Measurements from ENCODE around the gene SPPL2C. TPM values are rescaled to one million over a fixed set of nuclear protein-coding genes. Genes with fewer than 3 reads are reported as not detected.
A peak's percentile ranks its signal among the peaks of the same experiment; 100 is the strongest.

SPPL2C gene
- total RNA-seq, 1 experiment from 2014 or later = not detected

- no peaks in the 10 kb centered on the region for H3K36me3 Mint-ChIP-seq (ENCODE audit: insufficient read depth, unreplicated experiment)
- BruUV-seq (replicated peaks) = no TSS peak
- Histone ChIP-seq H3K27me3 (replicated peaks; ENCODE audit: control insufficient read depth, insufficient read depth, low read length) (no peaks in the 10 kb centered on the region), H3K4me1 (no peaks in the 10 kb centered on the region), H3K36me3 (ENCODE audit: control insufficient read depth, insufficient read depth, low read length) (no peaks in the 10 kb centered on the region), H3K9me3 (no peaks in the 10 kb centered on the region), H3K4me3 (ENCODE audit: low read depth, low read length) (no peak overlapping the region)
- no peaks in the 10 kb centered on the region for H3K9me3 Mint-ChIP-seq (ENCODE audit: unreplicated experiment)
- H3K27me3 Mint-ChIP-seq (ENCODE audit: insufficient read depth, unreplicated experiment) = peaks cover 7% of the 10 kb centered on the region
- H3K4me1 Mint-ChIP-seq (ENCODE audit: low read depth, unreplicated experiment) = no peaks in the 10 kb centered on the region
- intact Hi-C loops (cut with micrococcal nuclease; ENCODE audit: unreplicated experiment) = no loop called here
- ChIA-PET POLR2A (no interaction called here), CTCF (no interaction called here)
- H3K4me3 Mint-ChIP-seq (ENCODE audit: unreplicated experiment) = no peak overlapping the region
- H3K27ac Mint-ChIP-seq (ENCODE audit: unreplicated experiment) = no peak overlapping the region
- TF ChIP-seq, protein P1, sequence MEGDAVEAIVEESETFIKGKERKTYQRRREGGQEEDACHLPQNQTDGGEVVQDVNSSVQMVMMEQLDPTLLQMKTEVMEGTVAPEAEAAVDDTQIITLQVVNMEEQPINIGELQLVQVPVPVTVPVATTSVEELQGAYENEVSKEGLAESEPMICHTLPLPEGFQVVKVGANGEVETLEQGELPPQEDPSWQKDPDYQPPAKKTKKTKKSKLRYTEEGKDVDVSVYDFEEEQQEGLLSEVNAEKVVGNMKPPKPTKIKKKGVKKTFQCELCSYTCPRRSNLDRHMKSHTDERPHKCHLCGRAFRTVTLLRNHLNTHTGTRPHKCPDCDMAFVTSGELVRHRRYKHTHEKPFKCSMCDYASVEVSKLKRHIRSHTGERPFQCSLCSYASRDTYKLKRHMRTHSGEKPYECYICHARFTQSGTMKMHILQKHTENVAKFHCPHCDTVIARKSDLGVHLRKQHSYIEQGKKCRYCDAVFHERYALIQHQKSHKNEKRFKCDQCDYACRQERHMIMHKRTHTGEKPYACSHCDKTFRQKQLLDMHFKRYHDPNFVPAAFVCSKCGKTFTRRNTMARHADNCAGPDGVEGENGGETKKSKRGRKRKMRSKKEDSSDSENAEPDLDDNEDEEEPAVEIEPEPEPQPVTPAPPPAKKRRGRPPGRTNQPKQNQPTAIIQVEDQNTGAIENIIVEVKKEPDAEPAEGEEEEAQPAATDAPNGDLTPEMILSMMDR (IDR thresholded peaks at IDR 0.05; ENCODE audit: insufficient read depth in 1 of 2, low read depth in 1 of 2, low read length in 1 of 2, severe bottlenecking in 1 of 2, unreplicated experiment in 1 of 2) = no peak
- no peak for DNase-seq
Measured at GRCh38 chr17:45886852-45887251, 42.2 kb downstream of the SPPL2C start.

DNA sequence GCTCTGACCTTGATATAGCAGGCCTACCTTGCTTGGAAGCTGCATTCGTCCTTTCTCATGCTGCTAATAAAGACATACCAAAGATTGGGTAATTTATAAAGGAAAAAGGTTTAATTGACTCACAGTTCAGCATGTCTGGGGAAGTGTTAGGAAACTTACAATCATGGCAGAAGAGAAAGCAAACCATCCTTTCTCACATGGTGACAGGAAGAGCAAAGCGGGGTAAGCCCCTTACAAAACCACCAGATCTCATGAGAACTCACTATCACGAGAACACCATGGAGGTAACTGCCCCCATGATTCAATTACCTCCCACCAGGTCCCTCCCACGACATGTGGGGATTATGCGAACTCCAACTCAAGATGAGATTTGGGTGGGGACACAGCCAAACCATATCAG lies 43.7 kb downstream of the SPPL2C start:
- Mint-ChIP-seq H3K4me3 (ENCODE audit: unreplicated experiment) (no peak overlapping the region), H3K27ac (ENCODE audit: unreplicated experiment) (no peak overlapping the region), H3K36me3 (ENCODE audit: insufficient read depth, unreplicated experiment) (no peaks in the 10 kb centered on the region), H3K9me3 (ENCODE audit: unreplicated experiment) (no peaks in the 10 kb centered on the region), H3K4me1 (ENCODE audit: low read depth, unreplicated experiment) (no peaks in the 10 kb centered on the region), H3K27me3 (ENCODE audit: insufficient read depth, unreplicated experiment) (peaks cover 9% of the 10 kb centered on the region)
- H3K36me3 ChIP-seq (ENCODE audit: control insufficient read depth, insufficient read depth, low read length) = no peaks in the 10 kb centered on the region
- CTCF ChIA-PET = no interaction called here
- no TSS peak for BruUV-seq (replicated peaks)
- no peaks in the 10 kb centered on the region for H3K4me1 ChIP-seq
- POLR2A ChIA-PET = no interaction called here
- H3K27me3 ChIP-seq (replicated peaks; ENCODE audit: control insufficient read depth, insufficient read depth, low read length) = no peaks in the 10 kb centered on the region
- no peak overlapping the region for H3K4me3 ChIP-seq (ENCODE audit: low read depth, low read length)
- no peak for DNase-seq
- H3K9me3 ChIP-seq = no peaks in the 10 kb centered on the region
- TF ChIP-seq, protein P1 (IDR thresholded peaks at IDR 0.05; ENCODE audit: insufficient read depth in 1 of 2, low read depth in 1 of 2, low read length in 1 of 2, severe bottlenecking in 1 of 2, unreplicated experiment in 1 of 2) = no peak
- intact Hi-C loops (cut with micrococcal nuclease; ENCODE audit: unreplicated experiment) = no loop called here

DNA sequence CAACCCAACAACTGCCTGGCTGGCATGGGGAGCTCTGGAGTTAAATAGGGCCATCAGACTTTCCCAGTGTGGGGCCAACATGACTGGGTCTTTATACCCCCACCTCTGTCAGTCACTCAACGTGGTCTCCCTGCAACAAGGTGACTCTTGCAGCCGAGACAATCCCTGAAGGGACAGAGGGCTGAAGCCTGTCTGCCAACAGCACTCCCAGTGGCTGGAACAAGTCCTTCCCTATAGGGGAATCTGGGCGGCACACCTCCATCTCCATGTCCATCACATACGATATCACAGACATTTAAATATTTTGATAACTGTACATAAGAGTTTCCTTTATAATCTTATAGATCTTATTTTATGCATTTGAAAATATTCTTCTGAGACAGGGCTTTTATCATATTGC lies 44.9 kb downstream of the SPPL2C start:
- POLR2A ChIA-PET = no interaction called here
- intact Hi-C loops (cut with micrococcal nuclease; ENCODE audit: unreplicated experiment) = no loop called here
- TF ChIP-seq, protein P1 (IDR thresholded peaks at IDR 0.05; ENCODE audit: insufficient read depth in 1 of 2, low read depth in 1 of 2, low read length in 1 of 2, severe bottlenecking in 1 of 2, unreplicated experiment in 1 of 2) = peak in 1 of 2 experiments; percentile 68
- Histone ChIP-seq H3K27me3 (replicated peaks; ENCODE audit: control insufficient read depth, insufficient read depth, low read length) (no peaks in the 10 kb centered on the region), H3K4me1 (no peaks in the 10 kb centered on the region), H3K36me3 (ENCODE audit: control insufficient read depth, insufficient read depth, low read length) (no peaks in the 10 kb centered on the region), H3K9me3 (no peaks in the 10 kb centered on the region), H3K4me3 (ENCODE audit: low read depth, low read length) (no peak overlapping the region)
- Mint-ChIP-seq H3K4me1 (ENCODE audit: low read depth, unreplicated experiment) (no peaks in the 10 kb centered on the region), H3K9me3 (ENCODE audit: unreplicated experiment) (no peaks in the 10 kb centered on the region), H3K36me3 (ENCODE audit: insufficient read depth, unreplicated experiment) (no peaks in the 10 kb centered on the region), H3K27ac (ENCODE audit: unreplicated experiment) (no peak overlapping the region), H3K27me3 (ENCODE audit: insufficient read depth, unreplicated experiment) (peaks cover 7% of the 10 kb centered on the region), H3K4me3 (ENCODE audit: unreplicated experiment) (no peak overlapping the region)
- CTCF ChIA-PET = no interaction called here
- DNase-seq = peak in 1 of 2 experiments; percentile 38
- no TSS peak for BruUV-seq (replicated peaks)

All from Caco-2 (cell line).